MM.1S (cell line): ENCODE data around the gene LRFN2.

ENCODE experiments used
- DNase-seq: peaks from one replicate; pipeline ENCODE4 v3.0.0-alpha.2; 2015
- H2AFZ ChIP-seq: fragments of 300-600 bp; sonication (generic); 2 replicates; pipeline ENCODE4 v1.6.0; 2016; ENCODE audit warnings: antibody characterized with exemption, low read length
- H3F3A ChIP-seq: fragments of 300-600 bp; sonication (generic); 2 replicates; pipeline ENCODE4 v1.6.1; 2016; ENCODE audit warnings: mild to moderate bottlenecking, antibody characterized with exemption, low read length, moderate library complexity, mixed read lengths; ENCODE audit not compliant: insufficient read depth
- H3K27ac ChIP-seq: fragments of 300-600 bp; sonication (generic); 2 replicates; pipeline ENCODE4 v1.5.1; 2016; ENCODE audit warnings: mild to moderate bottlenecking, low read length
- H3K27me3 ChIP-seq: fragments of 300-600 bp; sonication (generic); replicated peaks from 2 replicates; pipeline ENCODE4 v1.6.0; 2016; ENCODE audit warnings: low read length; ENCODE audit not compliant: insufficient read depth
- H3K36me3 ChIP-seq: fragments of 300-600 bp; sonication (generic); replicated peaks from 2 replicates; pipeline ENCODE4 v1.6.1; 2016; ENCODE audit warnings: mild to moderate bottlenecking, low read length, mixed read lengths; ENCODE audit not compliant: insufficient read depth
- H3K4me1 ChIP-seq: fragments of 300-600 bp; sonication (generic); 2 replicates; pipeline ENCODE4 v1.6.1; 2016; ENCODE audit warnings: low read length, mixed read lengths
- H3K4me2 ChIP-seq: fragments of 300-600 bp; sonication (generic); 2 replicates; pipeline ENCODE4 v1.6.0; 2016; ENCODE audit warnings: low read depth, low read length
- H3K4me3 ChIP-seq: fragments of 300-600 bp; sonication (generic); 2 replicates; pipeline ENCODE4 v1.5.1; 2016; ENCODE audit warnings: low read length, mixed read lengths
- H3K79me2 ChIP-seq: fragments of 300-600 bp; sonication (generic); 2 replicates; pipeline ENCODE4 v1.6.1; 2016; ENCODE audit warnings: mixed run types, low read length, mixed read lengths
- H3K9ac ChIP-seq: fragments of 300-600 bp; sonication (generic); 2 replicates; pipeline ENCODE4 v1.6.1; 2016; ENCODE audit warnings: low read length, mixed read lengths
- H3K9me2 ChIP-seq: fragments of 300-600 bp; sonication (generic); replicated peaks from 2 replicates; pipeline ENCODE4 v1.6.1; 2016; ENCODE audit warnings: mild to moderate bottlenecking, low read length, mixed read lengths; ENCODE audit not compliant: insufficient read depth
- H3K9me3 ChIP-seq: fragments of 300-600 bp; sonication (generic); replicated peaks from 2 replicates; pipeline ENCODE4 v1.6.1; 2016; ENCODE audit warnings: mild to moderate bottlenecking, low read length, mixed read lengths; ENCODE audit not compliant: insufficient read depth
- H4K20me1 ChIP-seq: fragments of 300-600 bp; sonication (generic); 2 replicates; pipeline ENCODE4 v1.6.1; 2016; ENCODE audit warnings: mild to moderate bottlenecking, low read length, moderate library complexity, mixed read lengths; ENCODE audit not compliant: insufficient read depth
- CTCF ChIP-seq: fragments of 300-600 bp; sonication (generic); IDR thresholded peaks from 2 replicates; pipeline ENCODE4 v1.5.1; 2016; ENCODE audit warnings: antibody characterized with exemption, low read length, mixed read lengths
- EZH2 ChIP-seq: fragments of 300-600 bp; sonication (generic); optimal IDR thresholded peaks from 2 replicates; pipeline ENCODE3; 2017; ENCODE audit warnings: low read depth, mild to moderate bottlenecking, antibody characterized with exemption, low read length, mixed read lengths
- EZH2phosphoT487 ChIP-seq: fragments of 300-600 bp; sonication (generic); IDR thresholded peaks from 2 replicates; pipeline ENCODE4 v1.6.1; 2018; ENCODE audit warnings: antibody characterized with exemption, low read length

Gene LRFN2

GRCh38 chr6:40407239-40407638 is 179.9 kb downstream of the LRFN2 start:
- Histone ChIP-seq H3K9ac (no peak overlapping the region), H2AFZ (no peak overlapping the region), H3K27ac (no peak overlapping the region), H3K79me2 (no peaks in the 10 kb centered on the region), H3K4me1 (no peaks in the 10 kb centered on the region), H3K9me3 (no peaks in the 10 kb centered on the region), H3K27me3 (no peaks in the 10 kb centered on the region), H3K9me2 (no peaks in the 10 kb centered on the region), H4K20me1 (no peaks in the 10 kb centered on the region), H3K4me2 (no peak overlapping the region), H3K4me3 (no peak overlapping the region), H3F3A (no peaks in the 10 kb centered on the region), H3K36me3 (no peaks in the 10 kb centered on the region)
- no peak for DNase-seq
- TF ChIP-seq EZH2 (no peak), EZH2phosphoT487 (no peak), CTCF (no peak)

- DNase-seq = no peak
- no peaks in the 10 kb centered on the region for H3K79me2 ChIP-seq
- H3K36me3 ChIP-seq = no peaks in the 10 kb centered on the region
- H2AFZ ChIP-seq = no peak overlapping the region
- no peaks in the 10 kb centered on the region for H4K20me1 ChIP-seq
- TF ChIP-seq CTCF (no peak), EZH2phosphoT487 (no peak), EZH2 (no peak)
- H3K9me2 ChIP-seq = no peaks in the 10 kb centered on the region
- H3K4me1 ChIP-seq = no peaks in the 10 kb centered on the region
- H3K9ac ChIP-seq = no peak overlapping the region
- H3K9me3 ChIP-seq = no peaks in the 10 kb centered on the region
- no peaks in the 10 kb centered on the region for H3K27me3 ChIP-seq
- H3F3A ChIP-seq = no peaks in the 10 kb centered on the region
- H3K27ac ChIP-seq = no peak overlapping the region
- H3K4me3 ChIP-seq = no peak overlapping the region
- no peak overlapping the region for H3K4me2 ChIP-seq
Measured at GRCh38 chr6:40406175-40406574, 181.0 kb downstream of the LRFN2 start.

GRCh38 chr6:40400738-40401137 is 186.4 kb downstream of the LRFN2 start:
- Histone ChIP-seq H3K4me2 (no peak overlapping the region), H3K4me3 (no peak overlapping the region), H3K27me3 (no peaks in the 10 kb centered on the region), H3K9ac (no peak overlapping the region), H3K36me3 (no peaks in the 10 kb centered on the region), H2AFZ (no peak overlapping the region), H3K27ac (no peak overlapping the region), H3K9me2 (no peaks in the 10 kb centered on the region), H3K79me2 (no peaks in the 10 kb centered on the region), H3K4me1 (no peaks in the 10 kb centered on the region), H3K9me3 (no peaks in the 10 kb centered on the region), H3F3A (no peaks in the 10 kb centered on the region), H4K20me1 (no peaks in the 10 kb centered on the region)
- TF ChIP-seq EZH2phosphoT487 = no peak
- TF ChIP-seq CTCF = no peak
- TF ChIP-seq EZH2 = no peak
- no peak for DNase-seq
